ENCODE data around the gene FBXO31.

The FBXO31 gene

GRCh38 chr16:87303431-87303930 lies 80.1 kb downstream of the FBXO31 start:
- Histone ChIP-seq H3K9me3 (ENCODE audit: insufficient read depth, low read length) (no peaks in the 10 kb centered on the region), H3K4me3 (ENCODE audit: insufficient read length, low read depth) (no peak overlapping the region), H3K4me1 (ENCODE audit: insufficient read depth, insufficient read length) (peaks cover 10% of the 10 kb centered on the region), H3K9ac (ENCODE audit: insufficient read length, low read depth) (no peak overlapping the region), H3K27me3 (ENCODE audit: insufficient read depth, insufficient read length) (no peaks in the 10 kb centered on the region), H3K36me3 (ENCODE audit: insufficient read depth, insufficient read length, low read length) (no peaks in the 10 kb centered on the region)
- no peak for DNase-seq (ENCODE audit: low read depth, low spot score)
- TF ChIP-seq ZNF274 (IDR thresholded peaks at IDR 0.05; ENCODE audit: low read depth, low read length) (no peak), YY1 (IDR thresholded peaks at IDR 0.05; ENCODE audit: insufficient read depth, insufficient read length) (no peak), SUZ12 (IDR thresholded peaks at IDR 0.05; ENCODE audit: extremely low read depth, insufficient read depth, insufficient read length) (no peak)

DNA sequence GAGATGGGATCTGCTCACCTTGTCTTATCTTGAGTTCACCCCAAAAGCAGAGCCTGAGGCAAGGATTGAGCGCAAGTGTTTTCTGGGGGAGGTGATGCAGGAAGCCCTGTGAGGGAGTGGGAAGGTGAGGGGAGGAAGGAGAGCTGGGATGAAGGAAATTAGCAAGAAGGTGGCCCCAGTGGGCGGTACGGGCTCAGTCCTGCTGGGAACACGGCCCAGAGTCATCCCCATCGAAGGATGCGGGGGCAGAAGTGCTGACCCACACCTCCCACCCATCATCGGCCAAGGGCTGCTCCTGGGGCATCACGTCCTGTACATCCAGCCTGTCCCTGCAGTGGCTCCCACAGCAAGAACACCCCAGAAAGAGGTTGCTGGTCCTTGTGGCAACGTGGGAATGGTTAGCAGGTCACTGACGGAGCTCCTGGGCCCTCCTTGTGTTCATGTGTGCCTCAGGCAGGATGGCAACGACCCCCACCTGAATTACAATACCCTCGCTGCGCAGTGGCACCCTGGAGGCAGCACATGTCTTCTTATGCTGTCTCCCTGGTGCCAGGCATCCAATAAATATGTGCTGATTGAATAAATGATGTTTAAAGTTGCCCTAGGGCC lies 84.6 kb downstream of the FBXO31 start:
- Histone ChIP-seq H3K27me3 (ENCODE audit: insufficient read depth, insufficient read length) (no peaks in the 10 kb centered on the region), H3K36me3 (ENCODE audit: insufficient read depth, insufficient read length, low read length) (no peaks in the 10 kb centered on the region), H3K4me3 (ENCODE audit: insufficient read length, low read depth) (no peak overlapping the region), H3K9ac (ENCODE audit: insufficient read length, low read depth) (no peak overlapping the region), H3K9me3 (ENCODE audit: insufficient read depth, low read length) (no peaks in the 10 kb centered on the region), H3K4me1 (ENCODE audit: insufficient read depth, insufficient read length) (peaks cover 4% of the 10 kb centered on the region)
- no peak for DNase-seq (ENCODE audit: low read depth, low spot score)
- no peak for TF ChIP-seq ZNF274 (IDR thresholded peaks at IDR 0.05; ENCODE audit: low read depth, low read length)
- TF ChIP-seq YY1 (IDR thresholded peaks at IDR 0.05; ENCODE audit: insufficient read depth, insufficient read length) = no peak
- TF ChIP-seq SUZ12 (IDR thresholded peaks at IDR 0.05; ENCODE audit: extremely low read depth, insufficient read depth, insufficient read length) = no peak

DNA sequence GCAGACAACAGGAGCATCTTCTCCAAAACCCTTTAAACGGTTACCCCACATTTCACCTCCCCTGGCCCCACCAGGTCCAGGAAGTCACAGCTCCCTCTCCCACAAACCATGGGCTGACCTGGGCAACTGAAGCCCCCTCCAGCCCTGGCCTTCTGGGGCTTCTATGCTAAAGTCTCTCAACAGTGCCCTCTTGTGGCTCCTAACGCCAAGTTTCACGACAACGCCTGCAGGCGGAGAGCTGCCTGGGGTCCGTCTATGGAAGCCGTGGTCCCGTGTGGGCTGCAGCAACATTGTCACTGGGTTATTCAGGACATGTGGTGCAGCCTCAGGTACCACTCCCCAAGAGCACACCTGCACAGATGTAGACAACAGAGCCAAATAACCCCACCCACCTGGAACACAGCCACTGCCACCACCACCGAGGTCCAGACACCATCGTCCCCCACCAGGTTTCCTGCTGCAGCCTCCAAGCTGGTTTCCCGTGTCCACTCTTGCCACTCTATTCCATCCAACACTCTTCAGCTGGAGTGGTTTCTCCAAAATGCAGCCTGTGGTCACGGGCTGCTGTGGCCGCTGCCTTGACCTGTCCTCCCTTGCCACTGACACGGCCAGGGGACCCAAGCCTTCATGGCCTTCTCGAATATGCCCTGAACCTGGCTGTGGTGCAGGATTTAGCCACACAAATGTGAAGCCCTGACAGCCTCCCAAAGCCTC lies 85.5 kb downstream of the FBXO31 start:
- Histone ChIP-seq H3K36me3 (ENCODE audit: insufficient read depth, insufficient read length, low read length) (no peaks in the 10 kb centered on the region), H3K4me1 (ENCODE audit: insufficient read depth, insufficient read length) (no peaks in the 10 kb centered on the region), H3K9me3 (ENCODE audit: insufficient read depth, low read length) (no peaks in the 10 kb centered on the region), H3K9ac (ENCODE audit: insufficient read length, low read depth) (no peak overlapping the region), H3K4me3 (ENCODE audit: insufficient read length, low read depth) (no peak overlapping the region), H3K27me3 (ENCODE audit: insufficient read depth, insufficient read length) (no peaks in the 10 kb centered on the region)
- DNase-seq (ENCODE audit: low read depth, low spot score) = no peak
- no peak for TF ChIP-seq YY1 (IDR thresholded peaks at IDR 0.05; ENCODE audit: insufficient read depth, insufficient read length)
- no peak for TF ChIP-seq SUZ12 (IDR thresholded peaks at IDR 0.05; ENCODE audit: extremely low read depth, insufficient read depth, insufficient read length)
- no peak for TF ChIP-seq ZNF274 (IDR thresholded peaks at IDR 0.05; ENCODE audit: low read depth, low read length)

DNA sequence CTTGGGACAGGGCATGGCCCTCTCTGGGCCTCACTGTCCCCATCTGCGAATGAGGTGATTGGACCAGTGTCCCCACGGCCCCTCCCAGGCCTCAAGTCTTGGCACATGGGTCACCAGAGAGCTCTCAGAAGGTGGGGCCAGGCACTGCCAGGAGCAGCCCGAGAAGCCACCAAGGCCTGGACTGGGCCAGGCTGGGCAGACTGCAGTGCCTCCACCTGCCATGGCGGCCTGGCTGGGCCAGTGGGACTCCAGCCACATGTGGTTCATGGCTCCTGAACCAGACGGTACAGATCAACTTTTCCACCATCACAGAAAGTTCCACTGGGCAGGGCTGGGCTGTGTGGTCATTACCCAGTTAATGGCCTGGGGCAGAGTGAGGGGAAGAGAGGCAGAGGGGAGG lies 86.2 kb downstream of the FBXO31 start:
- DNase-seq (ENCODE audit: low read depth, low spot score) = no peak
- Histone ChIP-seq H3K4me1 (ENCODE audit: insufficient read depth, insufficient read length) (no peaks in the 10 kb centered on the region), H3K36me3 (ENCODE audit: insufficient read depth, insufficient read length, low read length) (no peaks in the 10 kb centered on the region), H3K4me3 (ENCODE audit: insufficient read length, low read depth) (no peak overlapping the region), H3K9ac (ENCODE audit: insufficient read length, low read depth) (no peak overlapping the region), H3K27me3 (ENCODE audit: insufficient read depth, insufficient read length) (no peaks in the 10 kb centered on the region), H3K9me3 (ENCODE audit: insufficient read depth, low read length) (no peaks in the 10 kb centered on the region)
- TF ChIP-seq ZNF274 (IDR thresholded peaks at IDR 0.05; ENCODE audit: low read depth, low read length) (no peak), SUZ12 (IDR thresholded peaks at IDR 0.05; ENCODE audit: extremely low read depth, insufficient read depth, insufficient read length) (no peak), YY1 (IDR thresholded peaks at IDR 0.05; ENCODE audit: insufficient read depth, insufficient read length) (no peak)

DNA sequence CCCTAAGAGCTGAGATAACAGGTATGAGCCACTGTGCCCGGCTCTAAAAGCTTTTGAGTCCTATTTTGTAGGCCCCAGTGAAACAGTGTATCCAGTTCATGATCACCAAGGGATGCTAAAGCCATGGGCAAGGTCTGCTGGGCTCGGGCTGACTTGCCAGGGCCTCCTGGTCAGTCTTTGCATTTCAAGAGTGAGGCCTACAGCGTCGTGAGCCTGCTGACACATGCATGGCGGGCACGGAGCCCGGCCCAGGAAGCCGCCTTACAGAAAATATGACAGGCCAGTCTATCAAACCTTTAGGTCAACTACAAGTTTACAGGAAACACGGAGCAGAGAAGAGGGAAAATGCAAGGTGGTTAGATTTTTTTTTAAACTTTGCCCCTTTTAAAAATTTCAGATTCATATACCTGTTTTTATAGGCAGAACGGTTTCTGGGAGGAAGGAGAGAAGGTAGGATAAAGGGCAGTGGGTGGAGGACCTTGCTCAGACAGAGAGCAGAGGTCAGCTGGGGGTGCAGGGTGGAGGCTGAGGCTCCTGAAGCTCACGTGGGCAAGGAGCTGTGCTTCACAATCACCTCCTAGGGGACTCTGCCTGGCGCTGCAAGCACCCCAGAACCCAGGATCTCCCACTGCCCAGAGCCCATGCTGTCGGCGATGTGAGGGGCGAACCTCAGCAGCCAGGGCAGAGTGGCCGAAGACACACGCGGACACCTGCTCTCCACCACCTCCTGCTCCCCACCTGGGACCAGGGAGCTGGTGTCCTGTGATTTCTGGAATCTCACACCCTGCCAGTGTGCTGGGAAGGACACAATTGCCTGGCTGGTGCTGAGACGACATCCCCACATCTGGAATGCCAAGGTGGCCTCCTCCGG lies 87.7 kb downstream of the FBXO31 start:
- TF ChIP-seq ZNF274 (IDR thresholded peaks at IDR 0.05; ENCODE audit: low read depth, low read length) = no peak
- no peak for TF ChIP-seq YY1 (IDR thresholded peaks at IDR 0.05; ENCODE audit: insufficient read depth, insufficient read length)
- TF ChIP-seq SUZ12 (IDR thresholded peaks at IDR 0.05; ENCODE audit: extremely low read depth, insufficient read depth, insufficient read length) = no peak
- H3K9me3 ChIP-seq (ENCODE audit: insufficient read depth, low read length) = peaks cover 5% of the 10 kb centered on the region; the same call in 1 of the 2 replicates
- no peaks in the 10 kb centered on the region for H3K36me3 ChIP-seq (ENCODE audit: insufficient read depth, insufficient read length, low read length)
- H3K4me1 ChIP-seq (ENCODE audit: insufficient read depth, insufficient read length) = no peaks in the 10 kb centered on the region
- H3K9ac ChIP-seq (ENCODE audit: insufficient read length, low read depth) = no peak overlapping the region
- no peak overlapping the region for H3K4me3 ChIP-seq (ENCODE audit: insufficient read length, low read depth)
- H3K27me3 ChIP-seq (ENCODE audit: insufficient read depth, insufficient read length) = no peaks in the 10 kb centered on the region
- no peak for DNase-seq (ENCODE audit: low read depth, low spot score)

- TF ChIP-seq ZNF274 (IDR thresholded peaks at IDR 0.05; ENCODE audit: low read depth, low read length) = no peak
- TF ChIP-seq YY1 (IDR thresholded peaks at IDR 0.05; ENCODE audit: insufficient read depth, insufficient read length) = no peak
- TF ChIP-seq SUZ12 (IDR thresholded peaks at IDR 0.05; ENCODE audit: extremely low read depth, insufficient read depth, insufficient read length) = no peak
- H3K4me3 ChIP-seq (ENCODE audit: insufficient read length, low read depth) = no peak overlapping the region
- peaks cover 5% of the 10 kb centered on the region; the same call in 1 of the 2 replicates for H3K9me3 ChIP-seq (ENCODE audit: insufficient read depth, low read length)
- no peaks in the 10 kb centered on the region for H3K36me3 ChIP-seq (ENCODE audit: insufficient read depth, insufficient read length, low read length)
- H3K9ac ChIP-seq (ENCODE audit: insufficient read length, low read depth) = no peak overlapping the region
- DNase-seq (ENCODE audit: low read depth, low spot score) = no peak
- H3K27me3 ChIP-seq (ENCODE audit: insufficient read depth, insufficient read length) = no peaks in the 10 kb centered on the region
- no peaks in the 10 kb centered on the region for H3K4me1 ChIP-seq (ENCODE audit: insufficient read depth, insufficient read length)
Observed at GRCh38 chr16:87295259-87295658, 88.3 kb downstream of the FBXO31 start.
